Measurements from ENCODE around the gene KLHL21.

Gene KLHL21

DNA sequence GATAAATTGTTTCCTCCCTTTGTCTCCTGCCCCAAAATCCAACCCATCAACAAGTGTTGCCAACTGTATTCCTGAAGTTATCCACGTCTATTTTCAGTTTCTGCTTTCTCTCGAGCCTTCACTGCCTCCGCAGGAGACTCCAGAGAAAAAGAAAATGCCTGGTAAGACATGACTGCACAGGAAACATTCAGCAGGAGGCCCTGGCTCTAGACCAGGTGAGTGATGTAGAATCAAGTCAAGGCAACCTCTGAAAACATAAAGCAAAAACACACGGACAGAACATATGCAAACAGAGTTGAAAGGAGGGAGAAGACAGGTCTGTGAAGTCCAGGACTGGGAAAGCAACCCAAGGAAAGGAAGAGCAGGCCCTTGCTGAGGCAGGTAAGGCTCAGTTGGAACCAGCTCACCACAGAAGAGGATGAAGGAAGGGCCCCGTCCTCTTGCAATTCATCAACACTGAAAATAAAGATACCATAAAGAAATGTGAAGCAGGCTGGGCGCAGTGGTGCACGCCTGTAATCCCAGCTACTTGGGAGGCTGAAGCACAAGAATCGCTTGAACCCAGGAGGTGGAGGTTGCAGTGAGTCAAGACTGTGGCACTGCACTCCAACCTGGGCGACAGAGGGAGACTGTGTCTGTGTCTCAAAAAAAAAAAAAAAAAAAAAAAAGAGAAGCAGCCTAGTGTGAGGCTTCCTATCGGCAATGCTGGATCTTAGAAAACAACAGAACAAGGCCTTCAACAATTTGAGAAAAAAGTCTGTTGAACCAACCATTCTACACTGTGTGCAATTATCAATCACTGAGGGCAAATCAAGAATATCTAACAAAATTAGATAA is 57.2 kb downstream of the KLHL21 start:
- TF ChIP-seq GATA3 (IDR thresholded peaks at IDR 0.05; ENCODE audit: low read depth, low read length) = no peak
- no peak for TF ChIP-seq GATA2 (IDR thresholded peaks at IDR 0.05; ENCODE audit: low read depth, low read length)

DNA sequence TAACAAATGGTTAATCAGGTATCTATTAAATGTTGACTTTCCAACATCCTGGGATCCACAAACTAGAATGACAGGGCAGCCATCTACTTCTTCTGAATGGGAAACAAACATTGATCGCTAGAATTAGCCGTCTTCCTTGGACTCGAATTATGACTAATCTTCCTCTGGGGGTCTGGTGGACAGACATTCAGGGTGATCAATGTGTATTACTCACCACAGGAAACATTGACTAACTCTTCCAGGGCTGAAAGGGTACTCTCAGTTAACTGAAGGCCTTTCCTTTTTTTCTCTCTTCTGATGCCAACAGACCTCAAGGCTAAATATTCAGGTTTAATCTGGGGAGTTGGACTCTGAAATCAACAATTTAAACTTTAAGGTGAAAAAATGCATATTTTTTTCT is 57.8 kb downstream of the KLHL21 start:
- TF ChIP-seq GATA3 (IDR thresholded peaks at IDR 0.05; ENCODE audit: low read depth, low read length) (no peak), GATA2 (IDR thresholded peaks at IDR 0.05; ENCODE audit: low read depth, low read length) (no peak)
